HG02763 (cell line): Measurements from ENCODE around the gene UGGT2.
"Not testable (repeated sequence)": the region's sequence is repeated elsewhere in the genome, so short reads cannot be mapped to it uniquely, and the experiment has no call there.

Experiments used
- ATAC-seq: cut with Tn5 transposase; IDR thresholded peaks from one replicate; pipeline ENCODE4 v1.9.1; 2021; ENCODE audit warnings: mild to moderate bottlenecking, moderate library complexity; ENCODE audit not compliant: unreplicated experiment

Gene UGGT2

GRCh38 chr13:95972651-95973050 lies 80.5 kb downstream of the UGGT2 start:
- not testable (repeated sequence) for ATAC-seq

GRCh38 chr13:95970878-95971277 lies 82.3 kb downstream of the UGGT2 start:
- ATAC-seq, result no peak

- no peak for ATAC-seq
Observed at GRCh38 chr13:95968906-95969305, 84.3 kb downstream of the UGGT2 start.

- ATAC-seq, result no peak
Observed at GRCh38 chr13:95957331-95957730, 95.9 kb downstream of the UGGT2 start.

- ATAC-seq, result no peak
Observed at GRCh38 chr13:95956589-95957148, 96.5 kb downstream of the UGGT2 start.

- ATAC-seq, result no peak
Observed at GRCh38 chr13:95955719-95956118, 97.5 kb downstream of the UGGT2 start.

- ATAC-seq, result peak; percentile 95
Observed at GRCh38 chr13:95955255-95955654, 97.9 kb downstream of the UGGT2 start.

- no peak for ATAC-seq
Observed at GRCh38 chr13:95954266-95954665, 98.9 kb downstream of the UGGT2 start.

GRCh38 chr13:95950103-95950502 lies 103.1 kb downstream of the UGGT2 start:
- ATAC-seq, result no peak

GRCh38 chr13:95948656-95949055 lies 104.5 kb downstream of the UGGT2 start:
- ATAC-seq, result no peak

- no peak for ATAC-seq
Observed at GRCh38 chr13:95937714-95938320, 115.4 kb downstream of the UGGT2 start.

- ATAC-seq, result no peak
Observed at GRCh38 chr13:95931300-95932025, 121.7 kb downstream of the UGGT2 start.

GRCh38 chr13:95929430-95929829 lies 123.8 kb downstream of the UGGT2 start:
- ATAC-seq, result no peak

GRCh38 chr13:95928367-95928906 lies 124.8 kb downstream of the UGGT2 start:
- ATAC-seq, result not testable (repeated sequence)

- ATAC-seq, result no peak
Observed at GRCh38 chr13:95926231-95926630, 127.0 kb downstream of the UGGT2 start.

GRCh38 chr13:95924389-95924994 lies 128.7 kb downstream of the UGGT2 start:
- no peak for ATAC-seq

- no peak for ATAC-seq
Observed at GRCh38 chr13:95921485-95921884, 131.7 kb downstream of the UGGT2 start.

GRCh38 chr13:95920485-95920884 lies 132.7 kb downstream of the UGGT2 start:
- no peak for ATAC-seq

GRCh38 chr13:95918860-95919259 lies 134.3 kb downstream of the UGGT2 start:
- no peak for ATAC-seq

- no peak for ATAC-seq
Observed at GRCh38 chr13:95914991-95915501, 138.2 kb downstream of the UGGT2 start.

GRCh38 chr13:95906999-95907398 lies 146.2 kb downstream of the UGGT2 start:
- ATAC-seq, result no peak
